Eye (tissue), 1 donor: ENCODE results near the gene VSNL1.

Experiments
- DNase-seq: peaks from one replicate; pipeline ENCODE4 v3.0.0-alpha.2; 2015

Gene VSNL1

GRCh38 chr2:17648581-17648980 lies 108.1 kb downstream of the VSNL1 start:
- no peak for DNase-seq

DNA sequence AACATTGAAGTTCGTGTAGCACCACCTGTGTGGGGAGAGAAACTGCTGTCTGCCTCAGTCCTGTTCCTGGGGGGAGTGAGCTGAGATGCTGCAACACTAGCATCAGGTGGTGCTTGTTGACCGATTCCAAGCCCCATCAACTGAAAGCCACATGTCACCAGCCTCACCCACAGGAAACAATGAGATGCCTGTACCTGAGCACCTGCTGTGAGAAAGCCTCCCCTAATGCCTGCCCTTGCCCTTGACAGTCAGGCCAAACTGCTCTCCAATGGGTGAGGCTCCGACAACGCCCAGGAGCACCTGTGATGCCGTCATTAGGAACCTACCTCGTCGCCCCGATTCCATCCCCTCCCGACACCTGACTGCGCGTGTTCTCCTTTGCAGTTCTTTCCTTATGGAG lies 108.5 kb downstream of the VSNL1 start:
- DNase-seq = no peak

DNA sequence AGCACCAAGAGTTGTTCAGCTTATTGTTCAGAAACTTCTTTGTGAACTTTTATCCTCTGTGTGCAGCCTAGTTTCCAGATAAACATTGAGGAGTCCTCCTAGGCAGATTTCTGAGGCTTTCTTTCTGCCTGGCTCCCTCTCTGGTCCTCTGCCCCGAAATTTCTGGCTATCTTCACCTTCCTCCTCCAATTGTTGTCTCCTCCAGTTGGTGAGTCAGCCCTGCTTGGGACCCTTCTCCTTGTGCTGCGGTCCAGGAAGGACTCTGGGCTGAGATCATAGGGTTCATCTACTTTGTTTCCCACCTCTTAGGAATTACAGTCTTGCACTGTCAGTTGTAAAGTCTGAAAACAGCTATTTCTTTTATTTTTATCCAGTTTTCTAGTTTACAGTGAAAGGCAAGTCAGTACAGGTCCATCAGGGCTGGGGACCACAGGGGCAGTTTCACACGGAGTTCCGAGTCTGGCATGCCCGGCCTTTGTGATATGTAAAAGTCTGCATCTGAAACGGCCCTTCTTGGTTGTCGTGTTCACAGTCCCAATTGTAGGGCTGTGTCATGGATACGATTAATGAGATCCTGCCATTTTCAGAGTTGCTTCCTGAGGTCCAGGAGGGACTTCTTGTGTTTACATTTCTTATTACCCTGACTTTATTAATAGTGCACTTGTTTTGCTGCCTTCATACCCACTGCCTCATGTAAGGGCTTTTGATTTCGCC lies 112.3 kb downstream of the VSNL1 start:
- no peak for DNase-seq

DNA sequence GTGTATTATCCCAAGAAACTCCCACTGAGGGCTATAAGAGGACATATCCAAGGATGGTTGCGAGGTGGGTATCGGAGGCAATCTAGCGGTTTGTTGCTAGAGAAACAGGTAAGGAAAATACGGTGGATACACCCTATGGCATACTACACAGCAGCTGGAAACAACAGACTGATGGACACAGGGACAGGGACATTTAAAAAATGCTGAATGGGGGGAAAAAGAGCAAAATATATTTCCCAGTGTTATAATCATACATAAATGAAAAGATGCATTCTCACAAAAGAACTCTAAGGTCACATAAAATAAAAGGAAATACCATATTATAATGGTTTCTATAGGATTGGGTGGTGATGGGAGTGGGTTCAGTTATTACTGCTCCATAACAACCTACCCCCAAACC lies 117.3 kb downstream of the VSNL1 start:
- no peak for DNase-seq

- no peak for DNase-seq
Observed at GRCh38 chr2:17658251-17658843, 117.9 kb downstream of the VSNL1 start.

- no peak for DNase-seq
Observed at GRCh38 chr2:17660219-17660618, 119.7 kb downstream of the VSNL1 start.

DNA sequence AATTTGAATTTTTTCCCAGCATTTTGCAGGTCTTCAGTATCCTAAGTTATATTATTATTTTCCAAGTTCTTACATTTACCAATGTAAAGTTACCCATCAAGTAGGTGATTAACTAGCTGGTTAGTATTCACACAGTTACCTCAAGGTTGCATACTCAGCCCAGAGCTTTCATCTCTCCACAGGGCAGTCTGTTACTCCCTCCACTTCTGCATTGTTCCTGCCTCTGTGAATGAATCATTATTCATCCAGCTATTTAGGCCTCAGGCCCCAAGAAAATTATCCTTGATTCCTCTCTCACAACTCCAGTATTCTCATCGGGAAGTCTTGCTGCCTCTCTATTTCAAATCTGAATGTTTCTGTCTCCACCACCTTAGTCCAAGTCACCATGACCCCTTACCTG lies 121.0 kb downstream of the VSNL1 start:
- DNase-seq = no peak

DNA sequence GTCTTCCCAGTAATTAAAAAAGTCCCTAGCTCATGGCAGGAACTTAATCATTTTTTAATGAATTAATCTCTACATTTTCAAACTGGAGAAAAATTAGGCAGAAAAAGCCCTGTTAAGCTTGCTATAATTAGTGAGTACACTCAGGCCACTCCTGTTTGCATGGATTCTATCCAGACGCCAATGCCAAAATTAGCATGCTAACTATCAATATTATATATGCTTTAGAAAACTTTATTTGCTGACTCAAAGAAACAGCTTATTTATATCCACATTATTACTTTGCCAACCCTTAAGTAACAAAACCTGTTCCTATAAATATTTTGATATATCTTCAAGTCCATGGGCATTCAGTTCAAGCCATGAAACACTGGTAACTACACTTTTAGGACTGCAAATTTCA lies 122.2 kb downstream of the VSNL1 start:
- DNase-seq = no peak

DNA sequence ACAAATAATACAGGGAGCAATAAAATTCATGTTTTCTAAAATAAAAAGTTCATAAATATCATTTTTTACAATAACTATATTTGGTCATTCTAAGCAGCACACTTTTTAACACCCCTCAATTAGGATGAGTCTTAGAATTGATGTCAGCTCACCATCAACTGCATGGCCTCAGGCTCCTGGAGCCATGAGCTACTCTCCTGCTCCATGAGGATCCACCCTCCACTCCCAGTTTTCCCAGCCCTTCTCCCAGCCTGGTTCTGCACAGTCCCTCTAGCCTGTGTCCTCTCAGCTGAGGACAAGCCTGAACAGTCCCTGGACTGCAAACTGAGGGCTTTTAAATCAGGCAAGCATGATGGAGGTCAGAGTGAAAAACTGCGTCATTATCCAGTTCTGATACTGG lies 124.0 kb downstream of the VSNL1 start:
- no peak for DNase-seq

DNA sequence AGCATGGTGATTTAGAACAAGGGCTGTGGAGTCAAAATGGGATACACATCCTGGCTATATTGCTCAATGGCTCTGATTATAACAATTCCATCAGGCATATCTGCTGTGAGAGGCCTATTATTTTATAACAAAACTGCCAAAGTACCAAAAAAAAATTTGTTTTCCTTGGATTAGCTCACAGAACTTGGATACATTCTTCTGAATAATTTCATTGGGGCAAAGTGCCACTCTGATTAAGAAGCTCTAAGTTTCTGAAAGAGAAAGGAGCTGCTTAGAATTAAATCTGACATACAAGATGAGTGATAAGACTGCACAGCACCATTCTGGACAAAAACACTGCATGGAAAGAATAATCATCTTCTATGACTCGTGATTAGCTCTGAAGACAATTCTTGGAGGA lies 127.4 kb downstream of the VSNL1 start:
- DNase-seq = no peak

GRCh38 chr2:17672583-17673317 lies 132.3 kb downstream of the VSNL1 start:
- no peak for DNase-seq

GRCh38 chr2:17674817-17675216 lies 134.3 kb downstream of the VSNL1 start:
- no peak for DNase-seq

DNA sequence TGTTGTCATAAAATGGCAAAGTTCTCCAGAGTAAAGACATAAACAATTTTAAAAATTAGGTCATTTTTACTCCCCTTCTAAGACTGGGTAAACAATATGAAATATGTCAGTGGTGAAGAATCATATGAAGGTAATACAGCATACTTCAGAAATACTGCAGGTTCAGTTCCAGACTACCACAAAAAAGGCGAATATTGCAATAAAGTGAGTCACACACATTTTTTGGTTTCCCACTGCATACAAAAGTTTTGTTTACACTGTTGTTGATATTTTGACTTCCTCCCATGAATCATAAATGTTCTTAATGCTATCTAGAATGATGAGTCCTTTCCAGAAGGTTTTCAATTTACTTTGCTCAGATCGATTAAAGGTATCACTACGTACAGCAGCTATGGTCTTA lies 139.6 kb downstream of the VSNL1 start:
- DNase-seq = no peak

- no peak for DNase-seq
Observed at GRCh38 chr2:17682098-17682857, 141.8 kb downstream of the VSNL1 start.

- no peak for DNase-seq
Observed at GRCh38 chr2:17683981-17684380, 143.5 kb downstream of the VSNL1 start.

DNA sequence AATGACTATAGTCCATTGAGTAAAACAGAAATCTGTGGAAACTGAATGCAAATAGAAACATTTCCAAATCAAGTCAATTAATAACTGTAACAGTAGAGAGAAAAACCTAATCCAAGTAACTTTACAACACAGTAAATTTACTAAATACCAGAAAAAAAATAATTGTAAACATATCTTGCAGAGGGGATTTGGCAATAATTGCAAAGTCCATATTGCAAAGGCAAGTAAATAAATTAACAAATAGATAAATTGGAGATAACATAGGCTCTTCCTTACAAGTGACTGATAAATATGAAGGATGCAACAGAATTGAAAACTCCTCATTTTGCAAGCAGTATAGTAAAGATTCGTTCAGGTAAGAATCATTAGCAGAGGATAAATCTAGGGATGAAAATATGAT lies 148.1 kb downstream of the VSNL1 start:
- DNase-seq = no peak

GRCh38 chr2:17689010-17689409 lies 148.5 kb downstream of the VSNL1 start:
- DNase-seq = no peak

GRCh38 chr2:17690776-17691175 lies 150.3 kb downstream of the VSNL1 start:
- DNase-seq = no peak
